ENCODE results near the gene CSRNP3. TPM values are rescaled to one million over a fixed set of nuclear protein-coding genes. Genes with fewer than 3 reads are reported as not detected.

Gene CSRNP3
- total and polyA plus RNA-seq, 2 donors (not counting 3 experiments of a cell fraction or from before 2014, with no cell fraction given), result not detected

DNA sequence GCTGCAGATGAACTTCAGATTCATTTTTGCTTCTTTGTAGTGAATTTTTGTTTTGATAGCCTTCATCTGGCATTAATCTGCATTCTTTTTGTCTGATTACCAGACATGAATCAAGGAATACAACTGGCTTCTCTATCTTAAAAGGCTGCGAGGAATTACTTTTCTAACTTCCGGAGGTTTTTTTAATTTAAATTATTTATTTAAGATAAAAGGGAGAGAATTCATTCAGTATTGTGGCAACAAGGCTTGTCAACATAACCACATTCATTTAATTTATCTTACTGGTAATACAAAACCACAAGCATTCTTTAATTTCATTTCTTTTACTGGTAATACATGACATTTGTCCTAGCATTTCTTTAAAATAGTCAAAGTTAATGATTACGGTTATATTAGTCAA is 36.0 kb downstream of the CSRNP3 start:
- Histone ChIP-seq H3K4me2 (ENCODE audit: insufficient read depth, low read length) (no peak overlapping the region), H4K20me1 (replicated peaks; ENCODE audit: control insufficient read depth, extremely low read depth, insufficient read depth, low read length) (no peaks in the 10 kb centered on the region), H3K36me3 (ENCODE audit: control insufficient read depth in 2 of 2, extremely low read depth in 1 of 2, insufficient read depth in 2 of 2, low read length in 2 of 2) (no peaks in the 10 kb centered on the region), H3K79me2 (ENCODE audit: control insufficient read depth, insufficient read depth, low read length) (no peaks in the 10 kb centered on the region), H3K4me3 (replicated peaks in 1 of 3; ENCODE audit: insufficient read depth in 1 of 3, low read depth in 1 of 3, low read length in 3 of 3) (no peak overlapping the region), H3K27ac (ENCODE audit: insufficient read depth, low read depth, low read length) (no peak overlapping the region), H3K9me1 (replicated peaks; ENCODE audit: control insufficient read depth, extremely low read depth, insufficient read depth, low read length) (no peaks in the 10 kb centered on the region), H2AFZ (ENCODE audit: low read depth, low read length) (no peak overlapping the region), H3K4me1 (ENCODE audit: control insufficient read depth, extremely low read depth, insufficient read depth, low read length) (no peaks in the 10 kb centered on the region), H3K27me3 (ENCODE audit: control insufficient read depth in 2 of 2, insufficient read depth in 2 of 2, low read length in 2 of 2) (no peaks in the 10 kb centered on the region), H3K9ac (replicated peaks; ENCODE audit: extremely low read depth, insufficient read depth, low read length) (no peak overlapping the region), H3K9me3 (replicated peaks; ENCODE audit: control insufficient read depth, insufficient read depth, low read length) (no peaks in the 10 kb centered on the region)
- intact Hi-C loops (cut with micrococcal nuclease) (no loop called here), dilution Hi-C loops (cut with MboI; ENCODE audit: extremely low pct_ligation_motif_present, low sequenced_read_pairs) (no loop called here)
- ChIA-PET POLR2A (no interaction called here), CTCF (no interaction called here)
- FAIRE-seq (no peak), DNase-seq (ENCODE audit: low read depth, low spot score) (no peak)
- no peak for TF ChIP-seq MYC (IDR thresholded peaks at IDR 0.05; ENCODE audit: low read depth, low read length)
- no peak for TF ChIP-seq EZH2 (IDR thresholded peaks at IDR 0.05; ENCODE audit: borderline replicate concordance, low read depth, low read length, severe bottlenecking)
- no peak for TF ChIP-seq MAX (IDR thresholded peaks at IDR 0.05; ENCODE audit: insufficient read depth, insufficient read length)
- no peak for TF ChIP-seq POLR2A (IDR thresholded peaks at IDR 0.05; ENCODE audit: low read depth, low read length)
- TF ChIP-seq GATA2 (IDR thresholded peaks at IDR 0.05; ENCODE audit: insufficient read depth, insufficient read length, low read depth, low read length), result no peak
- no peak for TF ChIP-seq POLR2AphosphoS5 (IDR thresholded peaks at IDR 0.05; ENCODE audit: insufficient read depth, low read depth, low read length)
- no TSS peak for BruUV-seq (replicated peaks)

GRCh38 chr2:165508927-165509326 is 39.4 kb downstream of the CSRNP3 start:
- POLR2A ChIA-PET, result no interaction called here

More at GRCh38 chr2:165508927-165509326, 39.4 kb downstream of the CSRNP3 start:
- no peak overlapping the region for H3K9ac ChIP-seq (replicated peaks; ENCODE audit: extremely low read depth, insufficient read depth, low read length)
- H4K20me1 ChIP-seq (replicated peaks; ENCODE audit: control insufficient read depth, extremely low read depth, insufficient read depth, low read length), result no peaks in the 10 kb centered on the region
- H3K79me2 ChIP-seq (ENCODE audit: control insufficient read depth, insufficient read depth, low read length), result no peaks in the 10 kb centered on the region
- no peak overlapping the region for H3K27ac ChIP-seq (ENCODE audit: insufficient read depth, low read depth, low read length)
- no peak for FAIRE-seq
- H2AFZ ChIP-seq (ENCODE audit: low read depth, low read length), result no peak overlapping the region
- no peaks in the 10 kb centered on the region for H3K9me1 ChIP-seq (replicated peaks; ENCODE audit: control insufficient read depth, extremely low read depth, insufficient read depth, low read length)
- intact Hi-C loops (cut with micrococcal nuclease), result no loop called here
- no peaks in the 10 kb centered on the region for H3K27me3 ChIP-seq (ENCODE audit: control insufficient read depth in 2 of 2, insufficient read depth in 2 of 2, low read length in 2 of 2)
- H3K36me3 ChIP-seq (ENCODE audit: control insufficient read depth in 2 of 2, extremely low read depth in 1 of 2, insufficient read depth in 2 of 2, low read length in 2 of 2), result no peaks in the 10 kb centered on the region
- dilution Hi-C loops (cut with MboI; ENCODE audit: extremely low pct_ligation_motif_present, low sequenced_read_pairs), result no loop called here
- CTCF ChIA-PET, result interaction anchor here (1.3 kb wide), 1 partner anchor 12 kb away, joined by 3 read pairs; no protein-coding TSS in a partner anchor
- no peak for DNase-seq (ENCODE audit: low read depth, low spot score)
- H3K4me3 ChIP-seq (replicated peaks in 1 of 3; ENCODE audit: insufficient read depth in 1 of 3, low read depth in 1 of 3, low read length in 3 of 3), result no peak overlapping the region
- BruUV-seq (replicated peaks), result no TSS peak
- no peak for TF ChIP-seq JUN (IDR thresholded peaks at IDR 0.05; ENCODE audit: borderline replicate concordance, insufficient read depth, insufficient read length, low read depth)
- no peak for TF ChIP-seq MAX (IDR thresholded peaks at IDR 0.05; ENCODE audit: insufficient read depth, insufficient read length)
- H3K9me3 ChIP-seq (replicated peaks; ENCODE audit: control insufficient read depth, insufficient read depth, low read length), result no peaks in the 10 kb centered on the region
- no peak overlapping the region for H3K4me2 ChIP-seq (ENCODE audit: insufficient read depth, low read length)
- no peaks in the 10 kb centered on the region for H3K4me1 ChIP-seq (ENCODE audit: control insufficient read depth, extremely low read depth, insufficient read depth, low read length)
